GM21367 (cell line): Measurements from ENCODE around the gene OIP5.
"Not testable (repeated sequence)": the region's sequence is repeated elsewhere in the genome, so short reads cannot be mapped to it uniquely, and the experiment has no call there.

Source experiments
- ATAC-seq: cut with Tn5 transposase; IDR thresholded peaks from one replicate; pipeline ENCODE4 v1.9.1; 2021; ENCODE audit not compliant: unreplicated experiment

Gene OIP5

GRCh38 chr15:41304149-41304770, 28.1 kb downstream of the OIP5 start:
- no peak for ATAC-seq

GRCh38 chr15:41301587-41301986, 30.8 kb downstream of the OIP5 start:
- no peak for ATAC-seq

DNA sequence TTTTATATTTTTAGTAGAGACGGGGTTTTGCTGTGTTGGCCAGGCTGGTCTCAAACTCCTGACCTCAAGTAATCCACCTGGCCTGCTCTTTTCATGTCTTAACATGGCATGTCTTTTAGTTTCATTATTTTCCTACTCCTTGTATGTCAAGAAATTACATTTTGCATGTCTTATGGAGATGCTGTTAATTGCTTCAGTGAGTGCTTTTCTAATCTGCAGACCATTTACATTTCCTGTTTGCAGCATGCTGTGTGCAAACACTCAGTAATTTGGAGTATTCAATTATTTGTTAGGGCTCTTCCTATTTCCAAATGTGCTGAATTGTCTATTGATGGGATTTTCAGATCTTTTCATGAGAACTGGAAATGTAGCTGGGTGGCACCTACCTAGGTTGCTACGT, 31.3 kb downstream of the OIP5 start:
- ATAC-seq: not testable (repeated sequence)

DNA sequence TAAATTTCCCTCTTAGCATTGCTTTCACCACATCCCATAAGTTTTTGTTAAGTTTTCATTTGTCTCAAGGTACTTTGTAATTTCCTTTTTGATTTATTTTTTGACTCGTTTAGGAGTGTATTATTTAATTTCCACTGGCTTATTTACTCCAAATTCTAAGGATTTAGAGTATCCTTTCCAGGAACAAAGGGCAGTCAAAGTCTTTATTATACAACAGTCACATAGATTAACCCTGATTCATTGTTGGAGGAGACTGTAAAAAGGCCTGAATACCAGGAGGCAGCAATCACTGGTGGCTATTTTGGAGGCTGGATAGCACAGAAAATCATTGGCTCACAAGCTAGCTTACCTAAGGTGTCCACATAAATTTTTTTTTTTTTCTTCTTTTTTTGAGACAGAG, 39.9 kb downstream of the OIP5 start:
- no peak for ATAC-seq

GRCh38 chr15:41291065-41291631, 41.2 kb downstream of the OIP5 start:
- peak; percentile 72 for ATAC-seq

DNA sequence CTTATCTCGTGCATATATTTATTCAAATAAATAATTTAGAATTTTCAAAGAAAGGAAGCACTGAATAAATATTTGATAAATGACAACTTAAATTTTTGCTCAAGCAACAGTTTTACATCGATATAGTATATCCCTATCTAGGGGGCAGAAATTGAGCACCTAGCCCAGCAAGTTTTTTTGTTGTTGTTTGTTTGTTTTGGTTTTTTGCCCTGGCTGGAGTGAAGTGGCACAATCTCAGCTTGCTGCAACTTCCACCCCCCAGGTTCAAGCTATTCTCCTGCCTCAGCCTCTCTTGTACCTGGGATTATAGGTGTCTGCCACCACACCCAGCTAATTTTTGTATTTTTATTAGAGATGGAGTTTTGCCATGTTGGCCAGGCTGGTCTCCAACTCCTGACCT, 42.4 kb downstream of the OIP5 start:
- ATAC-seq: no peak

DNA sequence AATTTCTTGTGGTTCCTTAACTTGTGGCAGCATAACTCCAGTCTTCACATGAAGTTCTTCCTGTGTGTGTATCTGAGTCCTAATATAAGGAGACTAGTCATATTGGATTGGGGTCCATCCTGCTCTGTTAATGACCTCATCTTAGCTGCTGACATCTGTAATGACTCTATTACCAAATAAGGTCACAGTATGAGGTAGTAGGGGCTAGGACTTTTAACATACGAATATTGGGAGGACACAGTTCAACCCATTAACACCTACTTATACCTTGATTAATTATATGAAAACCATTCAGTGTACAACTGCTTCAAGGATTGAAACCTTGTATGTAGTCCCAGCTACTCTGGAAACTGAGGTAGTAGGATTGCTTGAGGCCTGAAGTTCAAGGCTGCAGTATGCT, 43.9 kb downstream of the OIP5 start:
- ATAC-seq: no peak

GRCh38 chr15:41286665-41287333, 45.6 kb downstream of the OIP5 start:
- no peak for ATAC-seq

- no peak for ATAC-seq
Measured at GRCh38 chr15:41285285-41285684, 47.1 kb downstream of the OIP5 start.

- ATAC-seq: no peak
Measured at GRCh38 chr15:41284427-41285177, 47.8 kb downstream of the OIP5 start.

DNA sequence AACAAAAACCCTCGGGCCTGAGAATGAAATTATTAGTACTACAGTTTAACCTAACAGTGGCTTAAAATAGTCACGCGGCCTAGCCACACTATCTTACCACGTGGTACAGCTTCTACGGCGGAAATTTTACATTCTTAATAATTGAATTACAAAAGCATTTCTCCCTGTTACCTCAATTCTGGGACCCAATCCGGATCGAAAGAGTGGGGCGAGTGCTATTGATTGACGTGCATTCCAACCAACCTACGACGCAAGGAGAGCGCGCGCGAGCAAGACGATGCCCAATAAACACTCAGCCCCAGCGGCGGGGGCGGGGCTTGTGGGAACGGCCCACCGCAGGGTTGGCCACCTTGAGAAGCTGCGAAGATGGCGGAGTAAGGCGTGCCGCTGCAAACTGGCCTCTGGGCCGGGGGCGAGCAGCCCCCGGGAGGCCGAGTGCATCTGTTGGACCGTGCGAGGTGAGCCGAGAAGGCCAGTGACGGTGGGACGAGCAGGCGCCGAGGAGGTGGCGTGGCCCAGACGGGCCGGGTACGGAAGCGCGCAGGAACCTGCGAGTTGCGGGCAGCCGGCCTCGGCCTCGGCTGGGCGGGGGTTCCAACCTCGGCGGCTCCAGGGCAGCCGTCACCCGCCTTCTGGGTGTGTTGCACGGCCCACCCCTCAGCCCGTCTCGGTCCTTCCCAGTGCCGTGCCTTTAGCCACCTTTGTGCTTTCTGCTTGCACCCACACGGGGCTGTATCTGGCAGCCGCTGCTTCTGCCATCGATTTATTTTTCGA, 48.6 kb downstream of the OIP5 start:
- peak; percentile 93 for ATAC-seq

GRCh38 chr15:41282980-41283652, 49.3 kb downstream of the OIP5 start:
- ATAC-seq: not testable (repeated sequence)

DNA sequence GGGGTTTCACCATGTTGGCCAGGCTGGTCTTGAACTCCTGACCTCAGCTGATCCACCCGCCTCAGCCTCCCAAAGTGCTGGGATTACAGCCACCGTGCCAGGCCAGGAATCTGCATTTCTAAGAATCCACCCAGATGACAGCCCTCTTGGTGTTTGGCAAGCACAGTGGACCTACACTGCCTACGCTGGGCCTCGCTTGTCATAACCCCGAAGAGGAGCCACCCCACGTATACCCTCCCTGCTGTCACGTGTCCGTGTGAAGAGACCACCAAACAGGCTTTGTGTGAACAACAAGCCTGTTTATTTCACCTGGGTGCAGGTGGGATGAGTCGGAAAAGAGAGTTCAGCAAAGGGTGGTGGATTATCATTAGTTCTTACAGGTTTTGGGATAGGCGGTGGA, 50.0 kb downstream of the OIP5 start:
- ATAC-seq: not testable (repeated sequence)

GRCh38 chr15:41281236-41281635, 51.2 kb downstream of the OIP5 start:
- no peak for ATAC-seq

- ATAC-seq: no peak
Measured at GRCh38 chr15:41279535-41280283, 52.7 kb downstream of the OIP5 start.

DNA sequence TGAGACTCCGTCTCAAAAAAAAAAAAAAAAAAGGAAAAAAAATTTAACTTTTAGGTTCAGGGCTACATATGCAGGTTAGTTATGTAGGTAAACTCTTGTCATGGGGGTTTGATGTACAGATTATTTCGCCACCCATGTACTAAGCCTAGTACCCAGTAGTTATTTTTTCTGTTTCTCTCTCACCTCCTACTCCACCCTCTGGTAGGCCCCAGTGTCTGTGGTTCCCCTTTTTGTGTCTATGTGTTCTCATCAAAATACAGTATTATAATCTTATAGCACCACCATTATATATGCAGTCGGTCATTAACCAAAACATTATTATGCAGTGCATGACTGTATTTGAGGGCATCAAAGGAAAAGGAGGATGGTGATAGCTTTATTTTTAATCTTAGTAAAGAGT, 54.1 kb downstream of the OIP5 start:
- ATAC-seq: no peak

DNA sequence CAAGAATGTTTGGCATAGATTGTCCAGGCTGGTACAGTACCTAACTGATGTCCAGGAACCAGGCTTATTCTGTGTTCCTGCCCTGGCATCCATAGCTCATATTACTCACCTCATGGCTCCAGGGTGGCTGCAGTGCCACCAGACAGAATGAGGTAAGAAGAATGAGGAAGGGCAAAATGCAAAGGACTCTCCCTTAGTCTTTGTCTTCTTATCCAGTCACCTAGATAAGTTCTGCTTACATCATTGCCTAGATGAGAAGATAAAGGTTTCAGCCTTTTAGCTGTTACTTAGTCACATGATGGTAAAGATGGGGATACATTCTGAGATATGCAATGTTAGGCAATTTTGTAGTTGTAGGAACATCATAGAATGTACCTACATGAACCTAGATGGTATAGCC, 55.6 kb downstream of the OIP5 start:
- ATAC-seq: no peak

DNA sequence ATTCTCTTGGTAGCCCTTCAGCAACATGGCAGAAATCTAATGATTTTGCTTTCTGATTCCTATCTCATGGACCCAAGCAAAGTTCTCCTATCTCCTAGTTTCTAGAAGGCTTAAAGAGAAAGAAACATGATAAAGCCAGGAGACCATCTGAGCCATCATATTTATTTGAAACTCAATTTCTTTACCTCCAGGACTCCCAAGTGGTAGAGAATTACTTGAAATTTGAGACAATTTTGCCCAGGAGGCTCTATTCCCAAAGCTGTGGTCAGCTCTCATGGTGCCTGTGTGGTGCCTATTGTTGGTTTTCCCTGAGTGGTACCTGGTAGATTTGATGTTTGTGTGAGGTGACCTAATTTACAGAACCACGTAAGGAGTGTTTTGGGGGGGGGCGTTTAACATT, 62.5 kb downstream of the OIP5 start:
- no peak for ATAC-seq

DNA sequence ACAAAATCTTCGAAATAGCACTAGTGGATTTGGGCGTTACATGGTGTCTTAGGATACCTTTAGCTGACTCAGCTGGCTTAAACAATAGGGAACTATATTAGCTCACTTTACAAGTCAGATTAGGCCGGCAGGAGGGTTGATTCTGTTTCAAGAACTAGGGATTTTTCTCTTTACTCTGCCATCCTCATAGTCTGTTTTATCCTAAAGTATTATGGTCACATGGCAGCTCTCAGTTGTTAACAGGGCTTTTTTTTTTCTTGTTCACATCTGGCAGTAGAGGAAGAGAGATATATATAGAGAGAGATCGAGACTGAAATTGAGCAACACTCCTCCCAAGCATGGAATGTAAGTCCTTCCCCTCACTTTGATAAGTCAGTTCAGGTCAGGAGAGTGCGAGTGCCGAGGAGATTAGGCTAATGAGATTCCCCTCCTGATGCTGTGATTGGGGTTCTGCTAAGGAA, 68.5 kb downstream of the OIP5 start:
- ATAC-seq: no peak

DNA sequence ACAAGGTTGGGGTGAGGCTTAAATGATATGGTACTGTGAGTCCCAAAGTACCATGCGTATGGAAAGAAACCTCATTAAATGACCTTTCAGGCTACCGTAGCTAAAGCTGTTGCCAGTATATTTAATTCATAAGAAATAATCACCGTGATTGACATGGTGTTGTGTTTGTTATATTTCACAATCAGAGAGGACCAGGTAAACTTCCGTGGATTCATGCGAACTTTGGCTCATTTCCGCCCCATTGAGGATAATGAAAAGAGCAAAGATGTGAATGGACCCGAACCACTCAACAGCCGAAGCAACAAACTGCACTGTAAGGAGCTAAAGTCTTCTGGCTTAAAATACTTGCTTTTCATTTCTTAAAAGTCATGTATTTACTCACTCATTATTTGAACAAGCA, 69.8 kb downstream of the OIP5 start:
- ATAC-seq: no peak
